T-cell (primary cell): ENCODE data around the gene UBR3. TPM values are rescaled to one million over a fixed set of nuclear protein-coding genes. Genes with fewer than 3 reads are reported as not detected.

Source experiments
- ATAC-seq, 4 experiments: fragments of 200-7000 bp in 3 of 4; fragments of 150-1000 bp in 1 of 4; cut with Tn5 transposase; replicated peaks in 1 of 4; 1 replicate in 3 of 4; 2 replicates in 1 of 4; pipeline ENCODE4 v1.10.0; 2021; ENCODE audit warnings: moderate library complexity in 3 of 4, mild to moderate bottlenecking in 2 of 4, moderate number of reproducible peaks in 1 of 4
- CTCF ChIA-PET, 2 donors: fragments of 300-600 bp; sonication (Branson Sonifier 250); formaldehyde crosslinking; loops; one replicate each; lab custom pipeline; 2022; ENCODE audit warnings: antibody characterized with exemption in 2 of 2; lab: Charles Lee
- POLR2A ChIA-PET, 2 donors: fragments of 300-600 bp; sonication (Branson Sonifier 250); formaldehyde crosslinking; loops; one replicate each; lab custom pipeline; 2022; ENCODE audit warnings: antibody characterized with exemption in 2 of 2; lab: Charles Lee
- DNase-seq, 35 experiments: peaks; one replicate each; pipeline versions ENCODE4 v3.0.0 to v3.0.0-alpha.2; 2013 to 2023
- H3K27ac ChIP-seq: one replicate; pipeline ENCODE4 v1.5.1; 2013; ENCODE audit warnings: low read length
- H3K27me3 ChIP-seq, 2 experiments: replicated peaks in 1 of 2; 1 replicate in 1 of 2; 2 replicates in 1 of 2; pipeline versions ENCODE4 v1.6.1 to v1.7.0; 2013; ENCODE audit warnings: low read length in 1 of 2, mixed read lengths in 1 of 2; ENCODE audit not compliant: control insufficient read depth in 2 of 2, insufficient read depth in 2 of 2; ENCODE audit errors: extremely low read depth in 1 of 2
- H3K36me3 ChIP-seq, 2 donors: 1 replicate in 1 of 2; 2 replicates in 1 of 2; pipeline versions ENCODE4 v1.6.1 to v1.7.0; 2013; ENCODE audit warnings: low read length in 1 of 2; ENCODE audit not compliant: control insufficient read depth in 2 of 2, insufficient read depth in 1 of 2; ENCODE audit errors: extremely low read depth in 1 of 2
- H3K4me1 ChIP-seq, 2 experiments: 1 replicate in 1 of 2; 2 replicates in 1 of 2; pipeline versions ENCODE4 v1.6.1 to v1.7.0; 2013; ENCODE audit warnings: low read length in 2 of 2, mixed read lengths in 1 of 2; ENCODE audit not compliant: insufficient read depth in 2 of 2, control insufficient read depth in 1 of 2; ENCODE audit errors: extremely low read depth in 1 of 2
- H3K4me3 ChIP-seq, 2 donors: 1 replicate in 1 of 2; 2 replicates in 1 of 2; pipeline versions ENCODE4 v1.5.1 to v1.7.0; 2013; ENCODE audit warnings: mild to moderate bottlenecking in 2 of 2, low read length in 1 of 2, moderate library complexity in 1 of 2; ENCODE audit not compliant: control insufficient read depth in 1 of 2; ENCODE audit errors: extremely low read depth in 1 of 2
- H3K9me3 ChIP-seq: 2 replicates; pipeline ENCODE4 v1.7.0; 2013
- H3K27ac Mint-ChIP-seq, 2 donors: one replicate each; pipeline ENCODE4 v1.8.0; 2020 to 2021; ENCODE audit warnings: mild to moderate bottlenecking in 2 of 2, mixed read lengths in 2 of 2
- H3K27me3 Mint-ChIP-seq, 2 donors: one replicate each; pipeline ENCODE4 v1.8.0; 2021 to 2022; ENCODE audit warnings: mixed read lengths in 2 of 2
- H3K36me3 Mint-ChIP-seq: one replicate; pipeline ENCODE4 v1.8.0; 2021; ENCODE audit warnings: mixed read lengths
- H3K4me1 Mint-ChIP-seq, 3 donors: one replicate each; pipeline ENCODE4 v1.8.0; 2020 to 2022; ENCODE audit warnings: mixed read lengths in 3 of 3, mild to moderate bottlenecking in 1 of 3
- H3K4me3 Mint-ChIP-seq, 3 donors: one replicate each; pipeline ENCODE4 v1.8.0; 2020 to 2022; ENCODE audit warnings: mild to moderate bottlenecking in 3 of 3, mixed read lengths in 3 of 3, moderate library complexity in 3 of 3
- H3K9me3 Mint-ChIP-seq, 3 donors: one replicate each; pipeline ENCODE4 v1.8.0; 2020 to 2022; ENCODE audit warnings: mixed read lengths in 3 of 3
- WGBS: methylation state at CpG from one replicate; pipeline ENCODE4 v1.1.5; 2013; ENCODE audit warnings: missing lambda C conversion rate; ENCODE audit not compliant: insufficient coverage; 5-methylcytosine and 5-hydroxymethylcytosine counted together
- total RNA-seq, 35 experiments: library from RNA in 6 of 35; stranded (reverse) in 6 of 35; fragments of 120-200 nt in 1 of 35; gene quantifications; one replicate each; pipeline versions ENCODE4 v1.2.1 to v1.2.4 and lab custom pipeline; 2013 to 2026

Gene UBR3
- total RNA-seq, 5 donors from 2014 or later (not counting 1 experiment from before 2014, with no cell fraction given) = 28.6 to 49.9 (median 31.3) TPM

DNA sequence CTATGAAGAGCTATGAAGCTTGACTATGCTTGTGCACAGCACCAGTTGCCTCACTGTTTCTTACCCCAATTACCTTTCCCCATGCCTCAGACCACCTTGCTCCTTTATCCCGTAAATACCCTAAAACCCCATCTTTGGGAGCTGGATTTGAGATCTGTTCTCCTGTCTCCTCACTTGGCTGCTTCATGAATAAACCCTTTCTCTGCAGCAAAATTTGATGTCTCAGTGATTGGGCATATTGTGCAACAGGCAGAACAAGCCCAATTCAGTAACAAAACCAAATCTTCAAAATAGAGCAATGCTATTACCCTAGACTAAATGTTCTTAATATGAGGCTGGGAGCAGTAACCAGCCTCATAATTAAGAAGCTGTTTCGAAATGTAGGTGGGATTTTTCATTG, 32.1 kb upstream of the UBR3 start:
- no peaks in the 10 kb centered on the region for H3K36me3 Mint-ChIP-seq

DNA sequence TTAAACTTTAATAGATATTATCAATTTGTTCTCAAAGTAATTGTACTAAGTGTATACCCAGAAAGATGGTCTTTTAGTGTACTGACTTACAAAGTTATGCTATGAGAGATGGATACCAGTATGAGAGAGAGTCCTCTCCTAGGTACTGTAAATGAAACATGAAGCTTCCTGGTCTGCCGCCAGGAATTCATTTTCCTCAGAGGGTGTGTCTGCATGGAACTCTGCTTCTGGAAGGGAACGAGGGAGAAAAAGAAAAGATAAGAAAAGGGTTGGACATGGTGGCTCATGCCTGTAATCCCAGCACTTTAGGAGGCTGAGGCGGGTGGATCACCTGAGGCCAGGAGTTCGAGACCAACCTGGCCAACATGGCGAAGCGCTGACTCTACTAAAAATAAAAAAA, 30.8 kb upstream of the UBR3 start:
- Mint-ChIP-seq H3K4me1 (peaks cover 20 to 26% (median 21%) of the 10 kb centered on the region in 3 donors), H3K36me3 (no peaks in the 10 kb centered on the region), H3K27ac (no peak overlapping the region), H3K9me3 (no peaks in the 10 kb centered on the region), H3K27me3 (peaks cover 0 to 4% of the 10 kb centered on the region in 2 donors), H3K4me3 (peak overlapping the region in 1 of 3 donors; percentile 1)
- ATAC-seq = no peak
- H3K4me1 ChIP-seq = peaks cover 5 to 8% of the 10 kb centered on the region in 2 experiments
- WGBS = 92% methylated on average over 4 of the region's 6 CpGs
- peaks cover 0 to 3% of the 10 kb centered on the region in 2 experiments for H3K27me3 ChIP-seq
- no peaks in the 10 kb centered on the region for H3K9me3 ChIP-seq
- ChIA-PET CTCF (no interaction called here), POLR2A (interaction anchor here in 1 of 2 donors (0.6 kb wide), 1 partner anchor 100 kb away, joined by 3 read pairs; no protein-coding TSS in a partner anchor)
- peaks cover 0 to 3% of the 10 kb centered on the region in 2 donors for H3K36me3 ChIP-seq
- H3K27ac ChIP-seq = no peak overlapping the region
- no peak overlapping the region for H3K4me3 ChIP-seq
- no peak for DNase-seq

More for the DNA sequence above, 32.1 kb upstream of the UBR3 start:
- peaks cover 4% of the 10 kb centered on the region in 2 donors for H3K27me3 Mint-ChIP-seq
- ChIA-PET CTCF (no interaction called here), POLR2A (no interaction called here)
- no peaks in the 10 kb centered on the region for H3K9me3 Mint-ChIP-seq
- no peaks in the 10 kb centered on the region for H3K36me3 ChIP-seq
- no peak overlapping the region for H3K4me3 Mint-ChIP-seq
- H3K27ac Mint-ChIP-seq = no peak overlapping the region
- peaks cover 14 to 17% (median 15%) of the 10 kb centered on the region in 3 donors for H3K4me1 Mint-ChIP-seq
- ATAC-seq (no peak), DNase-seq (no peak)
- no peak overlapping the region for H3K27ac ChIP-seq
- WGBS = 86% methylated on average over 1 of the region's 2 CpGs
- H3K27me3 ChIP-seq = peaks cover 0 to 5% of the 10 kb centered on the region in 2 experiments
- peaks cover 3 to 6% of the 10 kb centered on the region in 2 experiments for H3K4me1 ChIP-seq
- no peaks in the 10 kb centered on the region for H3K9me3 ChIP-seq
- no peak overlapping the region for H3K4me3 ChIP-seq

DNA sequence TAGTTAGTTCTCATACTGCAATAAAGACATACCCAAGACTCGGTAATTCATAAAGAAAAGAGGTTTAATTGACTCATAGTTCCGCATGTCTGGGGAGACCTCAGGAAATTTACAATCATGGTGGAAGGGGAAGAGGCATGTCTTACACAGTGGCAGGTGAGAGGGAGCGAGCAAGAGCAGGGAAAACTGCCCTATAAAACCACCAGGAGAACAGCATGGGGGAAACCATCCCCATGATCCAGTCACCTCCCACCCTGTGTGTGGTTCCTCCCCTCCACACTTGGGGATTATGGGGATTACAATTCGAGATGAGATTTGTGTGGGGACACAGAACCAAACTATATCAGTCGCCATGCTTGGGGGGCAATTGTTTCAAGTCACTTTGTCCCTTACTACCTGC, 29.7 kb upstream of the UBR3 start:
- H3K27me3 Mint-ChIP-seq = no peaks in the 10 kb centered on the region
- H3K36me3 Mint-ChIP-seq = peaks cover 4% of the 10 kb centered on the region
- POLR2A ChIA-PET = no interaction called here
- peak overlapping the region; percentile 37 to 84 (median 60) for H3K4me3 Mint-ChIP-seq
- H3K36me3 ChIP-seq = peaks cover 0 to 9% of the 10 kb centered on the region in 2 donors
- no peak overlapping the region for H3K4me3 ChIP-seq
- no peak for ATAC-seq
- no peak for DNase-seq
- peak overlapping the region; percentile 40 to 59 for H3K27ac Mint-ChIP-seq
- peaks cover 29 to 35% (median 30%) of the 10 kb centered on the region in 3 donors for H3K4me1 Mint-ChIP-seq
- CTCF ChIA-PET = interaction anchor here in 1 of 2 donors (1.4 kb wide), 1 partner anchor 31 kb away, joined by 4 read pairs; no protein-coding TSS in a partner anchor
- no peaks in the 10 kb centered on the region for H3K27me3 ChIP-seq
- H3K9me3 Mint-ChIP-seq = no peaks in the 10 kb centered on the region
- WGBS = no CpG with 5 or more reads among the region's 5 CpGs
- no peaks in the 10 kb centered on the region for H3K9me3 ChIP-seq
- H3K27ac ChIP-seq = no peak overlapping the region
- H3K4me1 ChIP-seq = peaks cover 8 to 12% of the 10 kb centered on the region in 2 experiments

DNA sequence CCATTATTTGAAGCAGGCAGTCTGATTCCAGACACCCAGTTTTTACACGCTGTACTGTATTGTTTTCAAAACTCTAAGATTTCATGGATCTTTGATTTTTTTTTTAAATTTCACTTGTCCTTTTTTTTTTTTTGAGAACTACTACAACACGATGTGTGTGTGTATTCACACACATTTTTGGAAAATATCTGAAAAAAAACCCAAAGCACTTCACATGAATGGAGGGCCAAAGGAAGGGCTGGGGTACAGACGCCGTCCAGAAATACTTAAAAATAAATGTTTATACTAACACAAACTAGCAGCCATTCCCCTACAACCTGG, 28.9 kb upstream of the UBR3 start:
- Mint-ChIP-seq H3K27me3 (no peaks in the 10 kb centered on the region), H3K36me3 (peaks cover 5% of the 10 kb centered on the region), H3K4me3 (peak overlapping the region; percentile 83 to 86 (median 84)), H3K4me1 (peaks cover 33 to 38% (median 34%) of the 10 kb centered on the region in 3 donors), H3K27ac (peak overlapping the region; percentile 84 to 86), H3K9me3 (no peaks in the 10 kb centered on the region)
- Histone ChIP-seq H3K36me3 (peaks cover 0 to 14% of the 10 kb centered on the region in 2 donors), H3K27me3 (no peaks in the 10 kb centered on the region), H3K4me1 (peaks cover 8 to 15% of the 10 kb centered on the region in 2 experiments), H3K27ac (peak overlapping the region; percentile 87), H3K9me3 (no peaks in the 10 kb centered on the region), H3K4me3 (peak overlapping the region; percentile 61 to 71)
- no CpG with 5 or more reads among the region's 4 CpGs for WGBS
- ATAC-seq = no peak
- ChIA-PET CTCF (interaction anchor here in 1 of 2 donors (1.4 kb wide), 1 partner anchor 30 kb away, joined by 4 read pairs; no protein-coding TSS in a partner anchor), POLR2A (interaction anchor here in 1 of 2 donors (0.7 to 1.2 kb wide), 3 partner anchors 104 to 858 kb away, joined by 4 to 13 read pairs (median 5); partner anchors contain the start of genes CFAP210 and PHOSPHO2)
- DNase-seq = no peak

DNA sequence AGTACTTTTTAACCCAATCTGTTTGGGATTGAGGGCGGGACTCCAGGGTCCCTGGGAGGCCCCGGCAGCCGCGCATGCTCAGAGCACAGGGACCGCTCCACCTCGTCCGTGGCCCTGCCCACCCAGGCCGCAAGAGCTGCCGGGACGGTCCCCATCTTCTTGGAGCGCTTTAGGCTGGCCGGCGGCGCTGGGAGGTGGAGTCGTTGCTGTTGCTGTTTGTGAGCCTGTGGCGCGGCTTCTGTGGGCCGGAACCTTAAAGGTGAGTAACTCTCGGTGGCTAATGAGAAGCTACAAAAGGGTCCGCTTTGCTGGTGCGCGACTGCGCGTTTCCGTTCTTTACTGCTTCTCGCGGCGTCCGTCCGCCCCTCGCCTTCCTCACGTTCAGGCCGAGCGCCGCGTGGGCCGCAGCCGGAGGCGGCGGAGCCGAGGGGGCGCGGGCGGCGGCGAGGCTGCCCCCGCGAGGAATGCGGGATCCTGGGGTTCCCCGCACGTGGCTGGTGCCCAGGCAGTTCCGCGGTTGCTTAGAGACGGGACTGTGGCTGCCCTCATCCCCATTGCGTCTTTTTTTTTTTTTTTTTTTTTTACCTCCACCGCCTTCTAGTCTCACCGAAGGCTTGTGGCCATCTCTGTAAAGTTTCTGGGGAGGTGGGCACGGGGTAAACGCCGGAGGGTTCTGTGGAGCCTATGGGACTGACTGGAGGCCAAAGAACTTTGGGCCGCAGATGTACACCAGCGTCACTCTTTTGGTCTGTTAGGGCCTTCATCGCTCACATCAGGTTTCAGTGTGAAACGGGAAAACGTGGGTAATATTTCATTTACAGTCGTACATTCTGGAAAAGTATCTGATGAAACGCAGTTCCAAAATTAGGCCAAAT, 28.3 kb upstream of the UBR3 start, which contains the start of gene SSB:
Gene SSB (plus strand): TSS at position 154 of the 875 bp plus-strand sequence. CDS start 2,090 bp downstream, outside the sequence.
- peak within 1 kb of the TSS; percentile 87 for H3K27ac ChIP-seq
- WGBS = under 1% methylated on average over 60 of the region's 67 CpGs
- ChIA-PET POLR2A (interaction anchor here (0.6 to 1.2 kb wide), 7 partner anchors 40 to 858 kb away, joined by 3 to 13 read pairs (median 5); partner anchors contain the start of genes CFAP210 (in 1 of the 2) and PHOSPHO2 (in 1 of the 2)), CTCF (interaction anchor here in 1 of 2 donors (0.6 to 1.4 kb wide), 6 partner anchors 16 to 335 kb away, joined by 3 to 7 read pairs (median 4); partner anchors contain the start of genes METTL5 and UBR3)
- no peaks in the 10 kb centered on the region for H3K27me3 ChIP-seq
- Mint-ChIP-seq H3K27ac (peak within 1 kb of the TSS; percentile 85 to 91), H3K4me3 (peak within 1 kb of the TSS; percentile 83 to 86 (median 84)), H3K4me1 (peaks cover 37 to 38% (median 38%) of the 10 kb centered on the region in 3 donors), H3K9me3 (no peaks in the 10 kb centered on the region), H3K36me3 (peaks cover 5% of the 10 kb centered on the region), H3K27me3 (no peaks in the 10 kb centered on the region)
- H3K36me3 ChIP-seq = peaks cover 0 to 20% of the 10 kb centered on the region in 2 donors
- peak; percentile 93 to 98 (median 97) for ATAC-seq
- no peaks in the 10 kb centered on the region for H3K9me3 ChIP-seq
- DNase-seq = peak; percentile 81 to 95 (median 87)
- H3K4me3 ChIP-seq = peak within 1 kb of the TSS; percentile 61 to 71
- peaks cover 8 to 21% of the 10 kb centered on the region in 2 experiments for H3K4me1 ChIP-seq

DNA sequence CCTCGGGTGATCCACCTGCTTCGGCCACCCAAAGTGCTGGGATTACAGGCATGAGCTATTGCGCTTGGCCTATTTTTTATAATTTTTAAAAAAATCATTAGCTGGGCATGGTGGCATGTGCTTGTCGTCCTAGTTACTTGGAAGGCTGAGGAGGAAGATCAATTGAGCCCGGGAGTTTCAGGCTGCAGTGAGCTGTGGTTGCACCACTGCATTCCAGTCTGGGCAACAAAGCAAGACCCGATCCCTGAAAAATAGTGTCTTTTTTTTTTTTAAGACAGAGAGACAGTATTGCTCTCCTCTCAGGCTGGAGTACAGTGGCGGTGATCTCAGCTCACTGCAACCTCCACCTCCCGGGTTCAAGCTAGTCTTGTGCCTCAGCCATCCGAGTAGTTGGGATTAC, 23.8 kb upstream of the UBR3 start:
- CTCF ChIA-PET = interaction anchor here in 1 of 2 donors (0.7 kb wide), 1 partner anchor 39 kb away, joined by 3 read pairs; no protein-coding TSS in a partner anchor
- no peaks in the 10 kb centered on the region for H3K9me3 Mint-ChIP-seq
- WGBS = 100% methylated on average over 3 of the region's 9 CpGs
- H3K4me3 ChIP-seq = no peak overlapping the region
- no peaks in the 10 kb centered on the region for H3K27me3 Mint-ChIP-seq
- H3K27ac Mint-ChIP-seq = no peak overlapping the region
- no peaks in the 10 kb centered on the region for H3K9me3 ChIP-seq
- POLR2A ChIA-PET = no interaction called here
- H3K4me3 Mint-ChIP-seq = no peak overlapping the region
- H3K27me3 ChIP-seq = no peaks in the 10 kb centered on the region
- H3K27ac ChIP-seq = no peak overlapping the region
- peaks cover 0 to 54% of the 10 kb centered on the region in 2 donors for H3K36me3 ChIP-seq
- peaks cover 23% of the 10 kb centered on the region for H3K36me3 Mint-ChIP-seq
- peaks cover 6 to 24% of the 10 kb centered on the region in 2 experiments for H3K4me1 ChIP-seq
- DNase-seq = no peak
- H3K4me1 Mint-ChIP-seq = peaks cover 31 to 36% (median 32%) of the 10 kb centered on the region in 3 donors
- ATAC-seq = no peak
